ENCODE measurements around the gene GGT7.

The GGT7 gene

DNA sequence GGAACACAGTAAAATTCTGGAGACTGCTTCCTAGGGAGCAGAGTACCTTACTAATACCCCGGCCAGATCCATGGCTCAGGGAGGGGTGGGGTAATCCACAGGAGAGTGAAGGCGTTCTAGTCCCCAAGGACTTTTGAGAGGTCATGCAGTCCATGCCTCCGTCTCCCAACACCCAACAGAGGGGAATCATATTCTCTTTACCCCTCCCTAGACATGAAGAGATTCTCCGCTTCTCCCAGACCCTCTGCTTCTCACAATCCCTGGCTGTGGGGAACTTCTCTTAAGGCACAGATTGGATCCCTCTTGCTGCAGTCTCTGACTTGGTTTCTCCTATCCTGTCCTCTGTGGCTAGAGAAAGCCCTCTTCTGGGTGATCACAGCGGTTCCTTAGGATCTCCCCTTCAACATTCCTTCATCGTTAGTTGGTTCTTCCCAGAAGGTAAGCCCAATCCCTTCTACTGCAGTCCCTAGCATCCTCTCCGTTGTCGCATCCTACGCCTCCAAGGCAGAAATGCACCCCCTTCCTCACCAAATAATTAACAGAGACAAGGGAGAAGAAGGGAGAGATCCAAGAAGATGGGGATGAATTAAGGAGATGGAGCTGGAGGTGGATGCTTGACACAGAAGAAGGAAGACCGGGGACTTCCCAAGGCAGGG lies 562 bp downstream of the GGT7 start:
- Histone ChIP-seq H3K27ac (no peak overlapping the region), H3K27me3 (replicated peaks) (no peaks in the 10 kb centered on the region), H3K4me3 (ENCODE audit: low read depth, low read length) (peak overlapping the region; percentile 67), H3K36me3 (replicated peaks) (no peaks in the 10 kb centered on the region)
- DNase-seq: no peak
- TF ChIP-seq, protein P1, sequence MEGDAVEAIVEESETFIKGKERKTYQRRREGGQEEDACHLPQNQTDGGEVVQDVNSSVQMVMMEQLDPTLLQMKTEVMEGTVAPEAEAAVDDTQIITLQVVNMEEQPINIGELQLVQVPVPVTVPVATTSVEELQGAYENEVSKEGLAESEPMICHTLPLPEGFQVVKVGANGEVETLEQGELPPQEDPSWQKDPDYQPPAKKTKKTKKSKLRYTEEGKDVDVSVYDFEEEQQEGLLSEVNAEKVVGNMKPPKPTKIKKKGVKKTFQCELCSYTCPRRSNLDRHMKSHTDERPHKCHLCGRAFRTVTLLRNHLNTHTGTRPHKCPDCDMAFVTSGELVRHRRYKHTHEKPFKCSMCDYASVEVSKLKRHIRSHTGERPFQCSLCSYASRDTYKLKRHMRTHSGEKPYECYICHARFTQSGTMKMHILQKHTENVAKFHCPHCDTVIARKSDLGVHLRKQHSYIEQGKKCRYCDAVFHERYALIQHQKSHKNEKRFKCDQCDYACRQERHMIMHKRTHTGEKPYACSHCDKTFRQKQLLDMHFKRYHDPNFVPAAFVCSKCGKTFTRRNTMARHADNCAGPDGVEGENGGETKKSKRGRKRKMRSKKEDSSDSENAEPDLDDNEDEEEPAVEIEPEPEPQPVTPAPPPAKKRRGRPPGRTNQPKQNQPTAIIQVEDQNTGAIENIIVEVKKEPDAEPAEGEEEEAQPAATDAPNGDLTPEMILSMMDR (IDR thresholded peaks at IDR 0.05; ENCODE audit: low read depth, low read length, missing control alignments): no peak
- in situ Hi-C loops (cut with HindIII; ENCODE audit: low pct_ligation_motif_present, low sequenced_read_pairs): no loop called here

DNA sequence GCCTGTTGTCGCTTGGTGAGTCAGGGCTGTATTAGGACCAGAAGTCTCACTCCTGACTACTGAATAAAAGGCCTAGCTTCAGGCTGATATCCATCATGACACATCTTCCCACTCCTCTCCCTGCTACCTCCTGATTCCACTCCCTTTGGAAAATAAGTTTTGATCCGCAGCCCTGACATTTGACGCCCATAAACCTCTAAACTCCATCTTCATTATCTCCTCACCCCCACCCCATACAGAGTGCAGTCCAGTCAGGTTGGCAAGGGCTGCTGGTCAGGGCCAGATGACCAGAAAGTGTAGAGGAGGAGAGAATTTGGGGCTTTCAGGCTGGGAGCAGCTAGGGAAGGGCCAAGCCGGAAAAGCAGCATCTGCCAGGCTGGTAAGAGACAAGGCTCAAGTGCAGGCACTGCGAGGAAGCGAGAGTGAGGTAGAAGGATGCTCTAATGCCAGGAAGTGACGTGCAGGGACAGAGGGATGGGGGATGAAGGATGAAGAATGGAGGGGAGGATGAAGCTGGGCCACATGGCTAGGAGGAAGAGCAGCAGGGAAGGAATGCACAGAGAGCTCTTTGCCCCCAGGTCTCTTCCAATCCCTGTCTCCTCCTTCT lies 1.2 kb downstream of the GGT7 start:
- in situ Hi-C loops (cut with HindIII; ENCODE audit: low pct_ligation_motif_present, low sequenced_read_pairs): no loop called here
- peak overlapping the region; percentile 67 for H3K4me3 ChIP-seq (ENCODE audit: low read depth, low read length)
- H3K27me3 ChIP-seq (replicated peaks): no peaks in the 10 kb centered on the region
- DNase-seq: no peak
- H3K27ac ChIP-seq: no peak overlapping the region
- H3K36me3 ChIP-seq (replicated peaks): no peaks in the 10 kb centered on the region
- TF ChIP-seq, protein P1 (IDR thresholded peaks at IDR 0.05; ENCODE audit: low read depth, low read length, missing control alignments): no peak

DNA sequence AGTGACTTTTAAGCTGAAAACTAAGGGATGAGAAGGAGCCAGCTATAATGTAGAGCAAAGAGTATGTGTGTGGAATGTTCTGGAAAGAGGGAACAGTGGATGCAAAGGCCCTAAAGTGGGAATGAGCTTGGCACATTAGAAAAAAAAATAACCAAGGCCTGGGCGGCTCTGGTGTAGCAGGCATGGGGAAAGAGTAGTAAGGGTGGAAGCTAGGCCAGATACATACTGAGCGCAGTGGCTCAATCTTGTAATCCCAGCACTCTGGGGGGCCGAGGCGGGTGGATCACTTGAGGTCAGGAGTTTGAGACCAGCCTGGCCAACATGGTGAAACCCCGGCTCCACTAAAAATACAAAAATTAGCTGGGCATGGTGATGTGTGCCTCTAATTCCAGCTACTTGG lies 8.4 kb downstream of the GGT7 start:
- TF ChIP-seq, protein P1 (IDR thresholded peaks at IDR 0.05; ENCODE audit: low read depth, low read length, missing control alignments): no peak
- no peaks in the 10 kb centered on the region for H3K36me3 ChIP-seq (replicated peaks)
- in situ Hi-C loops (cut with HindIII; ENCODE audit: low pct_ligation_motif_present, low sequenced_read_pairs): no loop called here
- no peak overlapping the region for H3K4me3 ChIP-seq (ENCODE audit: low read depth, low read length)
- H3K27ac ChIP-seq: no peak overlapping the region
- DNase-seq: no peak
- H3K27me3 ChIP-seq (replicated peaks): no peaks in the 10 kb centered on the region

DNA sequence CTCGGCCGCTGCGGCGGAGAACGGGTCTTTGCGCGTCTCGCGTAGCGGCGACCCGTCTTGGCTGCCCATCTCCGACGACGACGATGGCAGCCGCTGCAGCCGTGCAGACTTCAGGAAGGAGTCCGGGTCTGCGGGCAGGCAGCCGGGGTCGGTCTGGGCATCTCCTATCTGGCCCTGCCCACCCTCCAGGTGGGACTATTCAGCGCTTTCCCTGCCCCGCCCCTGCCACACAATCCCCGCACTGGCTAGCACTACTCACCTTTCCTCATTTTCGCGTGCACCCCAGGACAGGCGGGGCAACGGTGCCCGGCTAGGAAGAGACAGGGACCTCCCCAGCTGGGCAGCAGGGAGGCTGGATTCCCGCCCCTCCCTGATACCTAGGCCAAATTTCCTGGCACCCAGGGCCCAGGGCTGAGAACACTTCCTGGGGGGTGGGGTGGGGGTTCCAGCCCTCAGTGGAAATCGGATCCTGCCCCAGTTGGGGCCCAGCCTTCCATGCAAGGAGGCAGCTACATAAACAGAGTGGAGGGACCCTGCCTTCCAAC lies 9.2 kb downstream of the GGT7 start:
- TF ChIP-seq, protein P1 (IDR thresholded peaks at IDR 0.05; ENCODE audit: low read depth, low read length, missing control alignments): no peak
- DNase-seq: no peak
- no peak overlapping the region for H3K4me3 ChIP-seq (ENCODE audit: low read depth, low read length)
- H3K27ac ChIP-seq: no peak overlapping the region
- H3K27me3 ChIP-seq (replicated peaks): no peaks in the 10 kb centered on the region
- in situ Hi-C loops (cut with HindIII; ENCODE audit: low pct_ligation_motif_present, low sequenced_read_pairs): no loop called here
- no peaks in the 10 kb centered on the region for H3K36me3 ChIP-seq (replicated peaks)

DNA sequence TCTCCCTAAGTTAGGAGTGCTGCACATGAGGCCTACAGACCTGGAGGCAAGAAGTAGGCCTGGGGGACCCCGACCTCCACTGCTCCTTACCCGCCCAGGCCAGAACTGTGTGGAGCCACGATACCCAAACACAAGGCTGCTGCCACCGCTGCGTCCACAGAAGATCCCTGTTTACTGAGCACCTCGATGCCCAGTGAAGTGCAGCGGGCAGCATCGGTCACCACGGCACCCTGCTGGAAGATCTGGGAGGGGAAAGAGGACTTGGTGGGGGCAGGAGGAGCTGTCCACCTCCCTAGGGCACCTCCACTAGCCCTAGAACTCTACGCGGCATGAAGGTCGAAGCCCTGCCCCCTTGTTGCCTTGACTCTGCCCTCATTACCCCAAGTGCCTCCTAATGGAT lies 9.9 kb downstream of the GGT7 start:
- in situ Hi-C loops (cut with HindIII; ENCODE audit: low pct_ligation_motif_present, low sequenced_read_pairs): no loop called here
- TF ChIP-seq, protein P1 (IDR thresholded peaks at IDR 0.05; ENCODE audit: low read depth, low read length, missing control alignments): no peak

More for the DNA sequence above, 9.9 kb downstream of the GGT7 start:
- no peaks in the 10 kb centered on the region for H3K27me3 ChIP-seq (replicated peaks)
- no peak overlapping the region for H3K4me3 ChIP-seq (ENCODE audit: low read depth, low read length)
- DNase-seq: no peak
- H3K36me3 ChIP-seq (replicated peaks): no peaks in the 10 kb centered on the region
- no peak overlapping the region for H3K27ac ChIP-seq
